ENCODE measurements around the gene ZNF283.

DNA sequence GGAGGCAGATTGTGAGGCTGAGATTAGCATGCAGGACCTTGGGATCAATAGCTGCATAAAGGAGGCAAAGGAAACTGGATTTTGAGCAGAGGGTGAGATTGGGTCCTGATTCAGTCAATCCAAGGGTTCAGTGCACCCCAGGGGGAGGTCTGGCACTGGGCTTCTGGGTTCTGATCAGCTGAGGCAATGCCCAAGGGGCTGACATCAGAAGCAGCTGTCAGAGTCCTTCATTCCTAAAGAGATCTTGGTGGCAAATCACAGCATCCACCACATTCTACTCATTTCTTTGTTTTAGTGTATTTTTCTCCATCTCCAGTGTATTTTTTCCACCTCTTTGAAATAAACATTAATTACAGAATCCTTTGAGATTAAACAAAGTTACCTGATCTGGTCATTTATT lies 19.5 kb upstream of the ZNF283 start:
- TF ChIP-seq GATA3 (IDR thresholded peaks at IDR 0.05; ENCODE audit: low read depth, low read length) (no peak), GATA2 (IDR thresholded peaks at IDR 0.05; ENCODE audit: low read depth, low read length) (no peak)

All from SH-SY5Y (cell line).